Esophagus squamous epithelium (tissue), 4 donors: Measurements from ENCODE around the gene SLC45A1.

ENCODE experiments used
- POLR2A ChIP-seq, 4 donors: fragments of 450-650 bp; IDR thresholded peaks; one replicate each; pipeline ENCODE4 v1.6.1; 2017; ENCODE audit warnings: antibody characterized with exemption in 4 of 4, mild to moderate bottlenecking in 4 of 4, moderate library complexity in 3 of 4
- TF ChIP-seq, protein P1 (sequence below), 6 experiments: fragments of 450-650 bp in 4 of 6; fragments of 200-600 bp in 2 of 6; sonication (generic) in 2 of 6; IDR thresholded peaks; one replicate each; pipeline ENCODE4 v1.5.1; 2016 to 2019; ENCODE audit warnings: antibody characterized with exemption in 6 of 6, mild to moderate bottlenecking in 4 of 6, moderate library complexity in 4 of 6

DNA sequence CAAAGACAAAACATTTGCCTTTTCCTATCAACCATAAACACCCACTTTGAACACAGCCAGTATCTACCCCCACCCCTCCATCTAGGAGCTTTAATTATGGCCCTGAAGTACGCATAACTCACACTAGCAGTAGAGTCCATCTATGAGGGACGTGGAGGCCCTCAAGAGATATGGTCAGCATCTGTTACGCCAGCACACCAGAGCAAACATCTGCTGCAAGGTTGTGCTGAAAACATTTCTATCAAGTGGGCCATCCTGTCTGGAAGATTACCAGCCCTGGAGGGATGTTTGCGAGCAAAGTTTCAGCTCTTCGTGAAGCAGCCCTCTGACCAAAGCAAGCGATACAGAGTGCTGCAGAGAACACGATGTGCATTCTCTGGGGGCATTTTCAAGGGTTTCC, 74.6 kb downstream of the SLC45A1 start:
- TF ChIP-seq, protein P1, sequence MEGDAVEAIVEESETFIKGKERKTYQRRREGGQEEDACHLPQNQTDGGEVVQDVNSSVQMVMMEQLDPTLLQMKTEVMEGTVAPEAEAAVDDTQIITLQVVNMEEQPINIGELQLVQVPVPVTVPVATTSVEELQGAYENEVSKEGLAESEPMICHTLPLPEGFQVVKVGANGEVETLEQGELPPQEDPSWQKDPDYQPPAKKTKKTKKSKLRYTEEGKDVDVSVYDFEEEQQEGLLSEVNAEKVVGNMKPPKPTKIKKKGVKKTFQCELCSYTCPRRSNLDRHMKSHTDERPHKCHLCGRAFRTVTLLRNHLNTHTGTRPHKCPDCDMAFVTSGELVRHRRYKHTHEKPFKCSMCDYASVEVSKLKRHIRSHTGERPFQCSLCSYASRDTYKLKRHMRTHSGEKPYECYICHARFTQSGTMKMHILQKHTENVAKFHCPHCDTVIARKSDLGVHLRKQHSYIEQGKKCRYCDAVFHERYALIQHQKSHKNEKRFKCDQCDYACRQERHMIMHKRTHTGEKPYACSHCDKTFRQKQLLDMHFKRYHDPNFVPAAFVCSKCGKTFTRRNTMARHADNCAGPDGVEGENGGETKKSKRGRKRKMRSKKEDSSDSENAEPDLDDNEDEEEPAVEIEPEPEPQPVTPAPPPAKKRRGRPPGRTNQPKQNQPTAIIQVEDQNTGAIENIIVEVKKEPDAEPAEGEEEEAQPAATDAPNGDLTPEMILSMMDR (IDR thresholded peaks at IDR 0.05) = no peak
- no peak for TF ChIP-seq POLR2A (IDR thresholded peaks at IDR 0.05)
